NCI-H1417 (cell line): ENCODE measurements around the gene DLGAP1.

ENCODE experiments used
- DNase-seq, 3 experiments: peaks; one replicate each; lab custom pipeline; 2025; lab: John Stamatoyannopoulos, UW

Gene DLGAP1

GRCh38 chr18:3773303-3773702 is 681.8 kb downstream of the DLGAP1 start:
- peak in 2 of 3 experiments; percentile 35 to 68 for DNase-seq

GRCh38 chr18:3771121-3771971 is 683.8 kb downstream of the DLGAP1 start:
- DNase-seq, result peak in 1 of 3 experiments; percentile 80

GRCh38 chr18:3761266-3761665 is 693.8 kb downstream of the DLGAP1 start:
- DNase-seq, result no peak

GRCh38 chr18:3760741-3761140 is 694.4 kb downstream of the DLGAP1 start:
- DNase-seq, result no peak

GRCh38 chr18:3759099-3759498 is 696.0 kb downstream of the DLGAP1 start:
- DNase-seq, result no peak

GRCh38 chr18:3758531-3758930 is 696.6 kb downstream of the DLGAP1 start:
- no peak for DNase-seq

GRCh38 chr18:3757361-3757760 is 697.7 kb downstream of the DLGAP1 start:
- DNase-seq, result no peak

- DNase-seq, result no peak
These were observed 702.0 kb downstream of the DLGAP1 start for GRCh38 chr18:3753106-3753505.

GRCh38 chr18:3748086-3748485 is 707.0 kb downstream of the DLGAP1 start:
- no peak for DNase-seq

- DNase-seq, result no peak
These were observed 707.7 kb downstream of the DLGAP1 start for GRCh38 chr18:3747176-3747973.

- no peak for DNase-seq
These were observed 712.6 kb downstream of the DLGAP1 start for GRCh38 chr18:3742541-3742940.

- no peak for DNase-seq
These were observed 713.8 kb downstream of the DLGAP1 start for GRCh38 chr18:3741333-3741732.

GRCh38 chr18:3728704-3729437 is 726.2 kb downstream of the DLGAP1 start:
- DNase-seq, result no peak

GRCh38 chr18:3727274-3727673 is 727.8 kb downstream of the DLGAP1 start:
- no peak for DNase-seq

- DNase-seq, result peak; percentile 82 to 91 (median 87)
These were observed 728.7 kb downstream of the DLGAP1 start for GRCh38 chr18:3726238-3726951.

GRCh38 chr18:3725115-3725514 is 730.0 kb downstream of the DLGAP1 start:
- DNase-seq, result no peak

- DNase-seq, result no peak
These were observed 731.6 kb downstream of the DLGAP1 start for GRCh38 chr18:3723554-3723953.

- peak in 1 of 3 experiments; percentile 52 for DNase-seq
These were observed 732.3 kb downstream of the DLGAP1 start for GRCh38 chr18:3722649-3723433.

GRCh38 chr18:3721771-3722648 is 733.1 kb downstream of the DLGAP1 start:
- peak; percentile 17 to 59 (median 45) for DNase-seq
